Progenitor cell of endocrine pancreas (in vitro differentiated cells): ENCODE data around the gene MRPL21. TPM values are rescaled to one million over a fixed set of nuclear protein-coding genes. Genes with fewer than 3 reads are reported as not detected.

Source experiments
- DNase-seq: peaks from one replicate; pipeline ENCODE4 v3.0.0; 2021; ENCODE audit warnings: low spot score; ENCODE audit not compliant: unreplicated experiment
- H3K27ac Mint-ChIP-seq: 2 replicates; pipeline ENCODE4 v1.8.0; 2021; ENCODE audit warnings: mild to moderate bottlenecking, moderate library complexity, mixed read lengths
- H3K27me3 Mint-ChIP-seq: 2 replicates; pipeline ENCODE4 v1.8.0; 2021; ENCODE audit warnings: mixed read lengths
- H3K36me3 Mint-ChIP-seq: 2 replicates; pipeline ENCODE4 v1.8.0; 2022; ENCODE audit warnings: mixed read lengths; ENCODE audit not compliant: insufficient read depth
- H3K4me1 Mint-ChIP-seq: 2 replicates; pipeline ENCODE4 v1.8.0; 2021; ENCODE audit warnings: low read depth, mixed read lengths
- H3K4me3 Mint-ChIP-seq: 2 replicates; pipeline ENCODE4 v1.8.0; 2021; ENCODE audit warnings: low read depth, mild to moderate bottlenecking, moderate library complexity, mixed read lengths
- H3K9me3 Mint-ChIP-seq: 2 replicates; pipeline ENCODE4 v1.8.0; 2021; ENCODE audit warnings: low read depth, mixed read lengths
- total RNA-seq: library from RNA; stranded (reverse); gene quantifications from 2 replicates; pipeline ENCODE4 v1.2.1, GENCODE V29; 2021
- TF ChIP-seq, protein P1 (sequence below): fragments of 200-600 bp; sonication (generic); IDR thresholded peaks from one replicate; pipeline ENCODE4 v1.5.0; 2021; ENCODE audit warnings: antibody characterized with exemption, mild to moderate bottlenecking; ENCODE audit not compliant: unreplicated experiment

The MRPL21 gene
- total RNA-seq, 1 donor from 2014 or later = 54.0 TPM

DNA sequence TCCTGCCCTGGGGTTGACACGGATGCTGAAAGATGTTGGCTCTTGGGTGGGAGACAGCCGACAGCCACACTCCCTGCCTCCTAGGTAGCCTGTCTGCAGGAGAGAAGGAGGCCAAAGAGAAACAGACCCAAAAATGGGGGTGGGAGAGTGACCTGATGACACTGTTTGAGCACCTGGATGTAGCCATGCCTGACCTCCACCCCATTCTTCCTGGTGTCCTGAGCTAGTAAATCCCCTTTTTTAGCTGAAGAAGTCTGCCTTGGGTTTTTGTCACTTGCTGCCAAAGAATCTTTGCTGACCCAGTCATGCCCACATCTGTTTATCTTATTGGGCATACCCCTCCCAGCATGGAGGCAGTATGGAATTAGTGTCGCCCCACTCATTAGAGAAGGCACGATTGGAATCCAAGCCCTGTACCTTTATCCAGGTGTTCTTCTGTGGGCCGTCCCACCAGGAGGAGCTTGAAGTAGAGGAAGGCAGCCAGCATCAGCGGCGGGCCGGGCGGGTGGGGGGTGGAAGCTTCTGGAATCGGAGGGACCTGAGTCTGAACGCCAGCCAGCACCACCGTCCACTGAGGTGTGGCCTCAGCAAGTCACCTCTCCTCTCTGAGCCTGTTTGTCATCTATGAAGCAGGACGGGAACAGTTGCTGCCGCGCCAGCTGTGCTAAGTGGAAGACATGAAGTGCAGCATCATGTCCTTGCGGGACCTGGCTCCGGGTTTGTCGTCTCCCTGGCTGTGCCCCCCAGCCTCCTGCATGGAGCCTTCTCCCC is 37.9 kb upstream of the MRPL21 start:
- TF ChIP-seq, protein P1, sequence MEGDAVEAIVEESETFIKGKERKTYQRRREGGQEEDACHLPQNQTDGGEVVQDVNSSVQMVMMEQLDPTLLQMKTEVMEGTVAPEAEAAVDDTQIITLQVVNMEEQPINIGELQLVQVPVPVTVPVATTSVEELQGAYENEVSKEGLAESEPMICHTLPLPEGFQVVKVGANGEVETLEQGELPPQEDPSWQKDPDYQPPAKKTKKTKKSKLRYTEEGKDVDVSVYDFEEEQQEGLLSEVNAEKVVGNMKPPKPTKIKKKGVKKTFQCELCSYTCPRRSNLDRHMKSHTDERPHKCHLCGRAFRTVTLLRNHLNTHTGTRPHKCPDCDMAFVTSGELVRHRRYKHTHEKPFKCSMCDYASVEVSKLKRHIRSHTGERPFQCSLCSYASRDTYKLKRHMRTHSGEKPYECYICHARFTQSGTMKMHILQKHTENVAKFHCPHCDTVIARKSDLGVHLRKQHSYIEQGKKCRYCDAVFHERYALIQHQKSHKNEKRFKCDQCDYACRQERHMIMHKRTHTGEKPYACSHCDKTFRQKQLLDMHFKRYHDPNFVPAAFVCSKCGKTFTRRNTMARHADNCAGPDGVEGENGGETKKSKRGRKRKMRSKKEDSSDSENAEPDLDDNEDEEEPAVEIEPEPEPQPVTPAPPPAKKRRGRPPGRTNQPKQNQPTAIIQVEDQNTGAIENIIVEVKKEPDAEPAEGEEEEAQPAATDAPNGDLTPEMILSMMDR = no peak
- Mint-ChIP-seq H3K27me3 (no peaks in the 10 kb centered on the region), H3K4me3 (no peak overlapping the region), H3K9me3 (no peaks in the 10 kb centered on the region), H3K36me3 (peaks cover 6% of the 10 kb centered on the region), H3K4me1 (no peaks in the 10 kb centered on the region), H3K27ac (no peak overlapping the region)
- no peak for DNase-seq

DNA sequence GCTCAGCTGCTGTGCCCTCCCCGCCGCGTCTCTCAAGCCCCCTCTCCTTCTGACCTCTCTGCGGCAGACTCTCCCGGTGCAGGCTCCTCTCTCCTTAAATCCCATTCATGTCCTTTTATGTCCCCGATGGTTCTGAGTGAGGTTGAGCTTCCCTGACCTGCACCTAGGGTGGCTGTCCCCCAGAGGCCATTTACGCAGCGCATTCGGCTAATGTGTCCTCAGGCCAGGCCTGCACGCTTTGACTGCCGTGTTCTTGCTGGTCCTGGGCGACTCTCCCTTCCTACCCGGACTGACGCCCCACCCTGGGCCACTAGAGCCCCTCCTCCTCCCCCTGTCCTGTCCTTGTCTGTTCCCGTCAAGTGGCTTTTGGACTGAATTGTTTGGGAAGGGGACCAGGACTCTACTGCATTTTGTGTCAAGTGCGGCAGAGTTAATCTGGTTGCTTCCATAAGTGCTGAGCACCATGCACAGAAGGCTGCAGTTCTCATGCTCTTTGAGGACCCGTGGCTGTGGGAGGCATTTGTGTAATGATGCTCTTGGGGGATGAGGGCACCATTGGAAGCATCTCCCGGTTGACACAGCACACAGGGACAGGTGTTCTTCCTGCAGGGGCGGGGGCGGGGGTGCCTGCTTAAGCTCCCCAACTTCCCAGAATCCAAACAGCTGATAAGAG is 37.2 kb upstream of the MRPL21 start:
- Mint-ChIP-seq H3K27me3 (no peaks in the 10 kb centered on the region), H3K4me3 (no peak overlapping the region), H3K9me3 (no peaks in the 10 kb centered on the region), H3K27ac (no peak overlapping the region), H3K36me3 (peaks cover 6% of the 10 kb centered on the region), H3K4me1 (no peaks in the 10 kb centered on the region)
- TF ChIP-seq, protein P1 = no peak
- no peak for DNase-seq

DNA sequence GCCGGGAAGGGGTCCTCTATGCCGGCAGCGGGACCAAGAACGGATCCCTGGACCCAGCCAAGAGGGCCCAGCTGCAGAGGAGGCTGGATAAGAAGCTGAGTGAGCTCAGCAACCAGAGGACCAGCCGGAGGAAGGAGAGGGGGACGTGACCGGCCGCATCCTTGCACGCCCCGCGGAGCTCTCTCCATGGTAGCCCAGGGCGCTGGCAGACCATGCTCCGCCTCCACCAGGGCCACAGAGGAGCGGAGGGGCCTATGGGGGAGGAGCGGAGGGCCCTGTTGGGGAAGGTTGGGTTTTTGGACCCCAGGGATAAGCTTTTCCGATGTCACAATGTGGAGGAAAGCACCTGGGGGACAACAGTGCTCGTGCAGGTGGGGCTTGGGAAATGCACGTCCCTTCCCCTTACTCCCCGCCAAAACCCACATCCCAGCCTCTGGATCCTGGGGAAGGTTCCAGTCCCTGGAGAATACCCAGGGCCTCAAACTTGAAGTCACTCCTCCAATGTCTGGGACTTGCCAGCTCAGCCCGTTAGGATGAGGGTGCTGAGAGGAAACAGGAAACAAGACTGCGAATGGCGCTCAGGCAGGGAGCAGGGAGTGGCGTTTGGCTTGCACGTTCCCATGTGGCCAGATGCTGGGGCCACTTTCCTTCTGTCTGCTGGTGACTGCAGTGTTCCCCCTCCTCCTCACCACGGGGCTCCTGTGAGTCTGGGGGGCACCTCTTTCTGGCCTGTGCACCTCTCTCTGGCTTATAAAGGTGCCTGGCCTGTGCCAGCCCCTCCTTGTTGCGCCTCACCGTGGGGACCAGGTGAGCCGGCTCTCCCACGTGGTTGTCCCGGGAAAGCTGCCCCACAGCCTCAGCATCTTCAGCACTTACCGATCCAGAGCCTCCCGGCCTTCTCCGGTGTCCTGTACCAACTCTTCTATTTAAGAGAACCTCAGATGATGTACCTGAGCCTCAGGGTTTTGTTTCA is 36.2 kb upstream of the MRPL21 start:
- H3K4me3 Mint-ChIP-seq = no peak overlapping the region

DNA sequence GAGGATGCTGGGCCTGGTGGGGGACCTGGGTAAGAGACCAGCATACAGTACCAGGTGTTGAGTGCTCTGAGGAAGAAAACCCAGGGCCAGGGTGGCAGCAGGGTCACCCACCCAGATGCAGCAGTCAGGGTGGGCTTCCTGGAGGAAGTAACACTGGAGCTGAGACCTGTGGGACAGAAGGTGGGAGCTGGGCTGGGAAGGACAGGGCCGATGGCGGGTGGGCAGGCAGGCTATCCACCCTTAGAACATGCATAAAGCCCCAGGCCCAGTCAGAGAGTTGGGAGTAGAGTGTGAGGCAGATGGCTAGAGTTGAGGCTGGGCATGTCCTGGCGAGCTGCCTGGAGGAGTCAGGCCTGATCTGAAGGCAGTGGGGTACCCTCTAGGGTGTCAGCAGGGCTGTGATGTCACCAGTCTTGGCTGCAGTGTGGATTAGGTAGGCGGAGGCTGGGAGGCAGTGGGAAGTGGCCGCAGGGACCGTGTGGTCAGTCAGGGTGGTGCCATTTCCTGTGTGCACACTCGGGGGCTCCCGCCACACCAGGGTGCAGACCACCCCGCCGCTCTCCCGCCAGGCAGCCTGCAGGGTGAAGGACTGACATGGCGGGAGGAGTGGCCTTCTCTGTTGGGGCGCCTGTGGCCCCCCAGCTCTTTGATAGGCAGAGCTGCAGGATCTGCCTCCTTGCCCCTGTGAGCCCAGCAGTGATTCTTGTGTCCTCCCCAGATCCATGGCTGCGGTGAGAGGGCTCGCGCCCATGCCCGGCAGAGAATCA is 35.4 kb upstream of the MRPL21 start:
- H3K4me3 Mint-ChIP-seq = no peak overlapping the region
- H3K36me3 Mint-ChIP-seq = peaks cover 9% of the 10 kb centered on the region
- H3K4me1 Mint-ChIP-seq = no peaks in the 10 kb centered on the region
- no peak for DNase-seq
- TF ChIP-seq, protein P1 = no peak
- H3K9me3 Mint-ChIP-seq = no peaks in the 10 kb centered on the region
- H3K27me3 Mint-ChIP-seq = no peaks in the 10 kb centered on the region
- H3K27ac Mint-ChIP-seq = peak overlapping the region; percentile 76

More for the DNA sequence above, 36.2 kb upstream of the MRPL21 start:
- Mint-ChIP-seq H3K4me1 (no peaks in the 10 kb centered on the region), H3K27me3 (no peaks in the 10 kb centered on the region), H3K9me3 (no peaks in the 10 kb centered on the region), H3K36me3 (peaks cover 9% of the 10 kb centered on the region), H3K27ac (no peak overlapping the region)
- TF ChIP-seq, protein P1 = no peak
- DNase-seq = no peak
